Vagina (tissue), 2 donors: Measurements from ENCODE around the gene IP6K1.

Source experiments
- POLR2A ChIP-seq, 2 donors: fragments of 450-650 bp; IDR thresholded peaks; one replicate each; pipeline ENCODE4 v1.6.1; 2017; ENCODE audit warnings: antibody characterized with exemption in 2 of 2, mild to moderate bottlenecking in 2 of 2, moderate library complexity in 2 of 2
- TF ChIP-seq, protein P1 (sequence below), 3 experiments: fragments of 450-650 bp in 2 of 3; fragments of 200-600 bp in 1 of 3; sonication (generic) in 1 of 3; IDR thresholded peaks; one replicate each; pipeline ENCODE4 v1.5.1; 2017 to 2019; ENCODE audit warnings: antibody characterized with exemption in 3 of 3, mild to moderate bottlenecking in 2 of 3, moderate library complexity in 2 of 3

- TF ChIP-seq, protein P1, sequence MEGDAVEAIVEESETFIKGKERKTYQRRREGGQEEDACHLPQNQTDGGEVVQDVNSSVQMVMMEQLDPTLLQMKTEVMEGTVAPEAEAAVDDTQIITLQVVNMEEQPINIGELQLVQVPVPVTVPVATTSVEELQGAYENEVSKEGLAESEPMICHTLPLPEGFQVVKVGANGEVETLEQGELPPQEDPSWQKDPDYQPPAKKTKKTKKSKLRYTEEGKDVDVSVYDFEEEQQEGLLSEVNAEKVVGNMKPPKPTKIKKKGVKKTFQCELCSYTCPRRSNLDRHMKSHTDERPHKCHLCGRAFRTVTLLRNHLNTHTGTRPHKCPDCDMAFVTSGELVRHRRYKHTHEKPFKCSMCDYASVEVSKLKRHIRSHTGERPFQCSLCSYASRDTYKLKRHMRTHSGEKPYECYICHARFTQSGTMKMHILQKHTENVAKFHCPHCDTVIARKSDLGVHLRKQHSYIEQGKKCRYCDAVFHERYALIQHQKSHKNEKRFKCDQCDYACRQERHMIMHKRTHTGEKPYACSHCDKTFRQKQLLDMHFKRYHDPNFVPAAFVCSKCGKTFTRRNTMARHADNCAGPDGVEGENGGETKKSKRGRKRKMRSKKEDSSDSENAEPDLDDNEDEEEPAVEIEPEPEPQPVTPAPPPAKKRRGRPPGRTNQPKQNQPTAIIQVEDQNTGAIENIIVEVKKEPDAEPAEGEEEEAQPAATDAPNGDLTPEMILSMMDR (IDR thresholded peaks at IDR 0.05), result no peak
- TF ChIP-seq POLR2A (IDR thresholded peaks at IDR 0.05), result no peak
These were observed 48.2 kb downstream of the IP6K1 start for GRCh38 chr3:49738067-49738713.
